ENCODE measurements around the gene BFSP2. TPM values are rescaled to one million over a fixed set of nuclear protein-coding genes. Genes with fewer than 3 reads are reported as not detected.
A peak's percentile ranks its signal among the peaks of the same experiment; 100 is the strongest.

BFSP2 gene
- total and polyA plus RNA-seq, 8 donors = 0.68 to 2.7 (median 1.4) TPM; not detected in 5

- no peak overlapping the region for H3K4me3 ChIP-seq
- H3K27me3 ChIP-seq = no peaks in the 10 kb centered on the region
- TF ChIP-seq CTCF (IDR thresholded peaks at IDR 0.05) (no peak), POLR2AphosphoS5 (IDR thresholded peaks at IDR 0.05) (no peak), POLR2A (IDR thresholded peaks at IDR 0.05) (no peak), EP300 (IDR thresholded peaks at IDR 0.05) (no peak)
- H3K36me3 ChIP-seq = no peaks in the 10 kb centered on the region
- peak overlapping the region in 1 of 5 donors; percentile 8 for H3K27ac ChIP-seq
- no peaks in the 10 kb centered on the region for H3K4me1 ChIP-seq
- H3K9me3 ChIP-seq = no peaks in the 10 kb centered on the region
- DNase-seq = no peak
- intact Hi-C loops (cut with DNase I; ENCODE audit: low total_unique reads) = no loop called here
- WGBS, 5 donors = 64 to 77% (median 73%) methylated on average over 12 of the region's 12 CpGs
Observed at GRCh38 chr3:133466531-133467386, 66.9 kb downstream of the BFSP2 start.

DNA sequence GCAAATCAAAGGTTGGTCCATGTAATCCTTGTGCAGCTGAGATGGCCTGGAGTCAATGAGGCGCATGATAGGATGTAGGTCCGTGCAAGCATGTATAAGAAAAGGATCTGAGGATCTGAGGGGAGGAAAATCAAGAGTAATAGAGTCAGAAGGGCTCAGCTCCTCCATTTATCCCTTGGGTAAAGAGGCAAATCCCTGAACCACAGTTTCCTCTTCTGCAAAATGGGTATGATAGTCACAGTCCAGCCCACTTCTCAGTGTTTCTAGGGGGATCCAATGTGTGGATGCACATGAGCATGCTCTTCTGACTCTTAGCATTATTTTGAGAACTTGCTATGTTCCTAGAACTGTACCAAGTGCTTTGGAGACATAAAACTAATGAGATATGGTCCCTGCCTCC lies 67.9 kb downstream of the BFSP2 start:
- TF ChIP-seq POLR2AphosphoS5 (IDR thresholded peaks at IDR 0.05) (no peak), POLR2A (IDR thresholded peaks at IDR 0.05) (no peak), EP300 (IDR thresholded peaks at IDR 0.05) (no peak)
- intact Hi-C loops (cut with DNase I; ENCODE audit: low total_unique reads) = no loop called here
- H3K27ac ChIP-seq = no peak overlapping the region
- H3K4me1 ChIP-seq = peaks cover 0 to 5% (median 0%) of the 10 kb centered on the region in 4 donors
- no peaks in the 10 kb centered on the region for H3K9me3 ChIP-seq
- H3K4me3 ChIP-seq = no peak overlapping the region
- DNase-seq = no peak
- H3K27me3 ChIP-seq = no peaks in the 10 kb centered on the region
- no peaks in the 10 kb centered on the region for H3K36me3 ChIP-seq
- 87 to 96% (median 94%) methylated on average over 2 of the region's 2 CpGs for WGBS, 5 donors

DNA sequence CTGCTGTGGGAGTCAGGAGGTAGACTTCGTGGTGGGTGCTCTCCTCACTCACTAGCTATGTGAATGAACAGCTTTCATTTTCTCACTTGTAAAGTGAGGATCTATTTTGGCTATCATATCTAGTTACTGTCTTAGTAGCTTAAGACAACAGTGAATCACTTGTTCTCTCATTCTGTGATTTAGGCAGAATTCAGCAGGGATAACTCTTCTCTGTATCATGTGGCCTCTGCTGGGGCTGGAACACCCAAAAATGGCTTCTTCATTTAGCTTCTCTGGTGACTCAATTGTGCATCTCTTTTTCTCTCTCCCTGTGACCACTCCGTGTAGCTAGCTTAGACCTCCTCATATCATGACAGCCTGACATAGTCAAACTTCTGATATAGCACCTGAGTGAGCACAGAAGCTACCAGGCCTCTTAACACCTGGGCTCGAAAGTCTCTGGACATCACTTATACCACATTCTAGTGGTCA lies 68.4 kb downstream of the BFSP2 start:
- no peaks in the 10 kb centered on the region for H3K9me3 ChIP-seq
- no peak for DNase-seq
- 62 to 73% (median 67%) methylated on average over 3 of the region's 3 CpGs for WGBS, 5 donors
- no peak overlapping the region for H3K4me3 ChIP-seq
- intact Hi-C loops (cut with DNase I; ENCODE audit: low total_unique reads) = no loop called here
- H3K4me1 ChIP-seq = peaks cover 0 to 5% (median 0%) of the 10 kb centered on the region in 4 donors
- H3K27me3 ChIP-seq = no peaks in the 10 kb centered on the region
- no peak overlapping the region for H3K27ac ChIP-seq
- TF ChIP-seq POLR2AphosphoS5 (IDR thresholded peaks at IDR 0.05) = no peak
- no peak for TF ChIP-seq POLR2A (IDR thresholded peaks at IDR 0.05)
- no peak for TF ChIP-seq EP300 (IDR thresholded peaks at IDR 0.05)
- TF ChIP-seq CTCF (IDR thresholded peaks at IDR 0.05) = no peak
- no peaks in the 10 kb centered on the region for H3K36me3 ChIP-seq

DNA sequence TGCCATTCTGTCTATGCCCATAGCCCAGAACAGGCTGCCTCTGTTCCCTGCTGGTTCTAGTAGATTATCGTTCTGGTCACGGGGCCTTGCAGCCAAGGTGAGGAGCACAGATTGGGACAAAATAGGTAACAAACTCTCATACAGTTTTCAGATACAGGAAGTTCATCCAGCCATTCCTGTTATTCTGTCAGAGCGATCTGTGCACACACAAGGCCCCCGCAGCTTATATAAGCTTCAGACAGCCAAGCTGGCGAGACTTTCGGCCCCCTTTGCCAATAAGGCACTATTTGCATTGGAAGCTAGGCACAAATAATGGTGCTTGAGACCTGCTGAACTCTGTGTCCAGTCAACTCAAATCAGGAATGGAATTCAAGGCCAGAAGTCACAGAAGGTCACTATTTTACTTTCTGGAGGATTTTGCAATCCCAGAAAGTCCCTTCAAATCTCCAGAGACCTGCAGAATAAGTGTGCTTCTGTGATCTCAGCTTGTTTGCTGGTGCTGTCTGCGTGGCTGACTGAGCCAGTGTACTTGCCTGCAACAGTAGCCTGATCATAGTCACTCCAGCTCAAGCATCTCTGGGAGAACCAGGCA lies 69.4 kb downstream of the BFSP2 start:
- WGBS, 5 donors = 74 to 83% (median 79%) methylated on average over 7 of the region's 7 CpGs
- TF ChIP-seq POLR2AphosphoS5 (IDR thresholded peaks at IDR 0.05) = no peak
- TF ChIP-seq EP300 (IDR thresholded peaks at IDR 0.05) = no peak
- no peak for TF ChIP-seq CTCF (IDR thresholded peaks at IDR 0.05)
- TF ChIP-seq POLR2A (IDR thresholded peaks at IDR 0.05) = no peak
- no peak overlapping the region for H3K4me3 ChIP-seq
- intact Hi-C loops (cut with DNase I; ENCODE audit: low total_unique reads) = no loop called here
- H3K36me3 ChIP-seq = no peaks in the 10 kb centered on the region
- H3K4me1 ChIP-seq = peaks cover 0 to 11% (median 3%) of the 10 kb centered on the region in 4 donors
- no peaks in the 10 kb centered on the region for H3K27me3 ChIP-seq
- no peaks in the 10 kb centered on the region for H3K9me3 ChIP-seq
- H3K27ac ChIP-seq = no peak overlapping the region
- DNase-seq = no peak
